Left colon (tissue), 2 donors: Measurements from ENCODE around the gene EXT2. TPM values are rescaled to one million over a fixed set of nuclear protein-coding genes. Genes with fewer than 3 reads are reported as not detected.

ENCODE experiments used
- ATAC-seq: fragments of 200-7000 bp; cut with Tn5 transposase; one replicate; pipeline ENCODE4 v1.9.1; 2020; ENCODE audit warnings: mild to moderate bottlenecking, moderate library complexity
- DNase-seq, 2 donors: peaks; one replicate each; pipeline ENCODE4 v3.0.0-alpha.2; 2020
- intact Hi-C, 2 donors: fragments of 100-400 bp; cut with DNase I in 1 of 2; cut with micrococcal nuclease in 1 of 2; formaldehyde crosslinking; loops; one replicate each; pipeline versions ENCODE4 v1.11.2 to v1.14.0; 2022; cut with DNase I, micrococcal nuclease
- total RNA-seq, 2 donors: library from RNA; stranded (reverse); fragmentation: NEBNext Ultra II Directional; extraction: Animal tissue kit (Norgen Biotek cat#: 25700); gene quantifications; one replicate each; pipeline ENCODE4 v1.2.1, GENCODE V29; 2021
- donor health status: DM: no; HTN: no; CAD: no.
- donor health status: DM: yes; HTN: yes; CAD: no.

Gene EXT2
- total RNA-seq, 2 donors from 2014 or later: 48.5 to 63.9 TPM

DNA sequence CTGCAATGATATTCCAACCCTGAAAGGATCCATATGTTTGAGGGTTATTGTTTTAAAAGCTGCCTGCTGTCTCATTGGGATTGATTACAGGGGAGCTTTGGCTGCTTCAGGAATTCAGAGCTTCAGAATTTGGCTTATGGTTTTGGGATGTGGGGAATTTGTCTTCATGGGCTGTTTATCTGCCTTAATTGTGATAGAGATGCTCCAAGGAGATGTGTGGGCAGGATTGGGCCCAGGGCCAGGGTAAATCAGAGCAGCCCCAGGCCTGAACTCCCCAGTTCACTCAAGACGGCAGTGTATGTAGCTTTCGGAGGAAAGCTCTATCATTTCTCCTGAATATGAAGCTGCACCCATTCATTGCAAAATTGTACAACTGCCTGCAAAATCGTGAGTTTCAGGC lies 126.0 kb downstream of the EXT2 start:
- DNase-seq: no peak
- ATAC-seq: no peak
- intact Hi-C loops: no loop called here

DNA sequence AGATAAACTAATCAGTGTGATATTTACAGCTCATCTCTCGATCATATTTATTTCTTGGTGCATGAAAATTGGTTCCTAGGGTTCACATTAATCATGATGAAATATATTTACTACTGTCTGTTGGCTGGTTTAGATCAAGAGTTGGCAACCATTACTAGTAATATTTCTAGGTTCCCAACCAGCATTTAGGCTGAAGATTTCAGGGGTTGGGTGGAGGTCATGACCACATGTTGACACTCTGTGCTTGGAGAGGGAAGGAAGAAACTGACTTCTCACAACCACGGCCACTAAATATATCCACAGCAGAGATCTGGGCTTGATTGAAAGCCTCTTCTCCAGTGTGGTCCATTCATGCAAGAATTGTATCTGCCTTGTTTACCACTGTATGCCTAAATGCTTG lies 126.5 kb downstream of the EXT2 start:
- ATAC-seq: no peak
- intact Hi-C loops: no loop called here
- no peak for DNase-seq

DNA sequence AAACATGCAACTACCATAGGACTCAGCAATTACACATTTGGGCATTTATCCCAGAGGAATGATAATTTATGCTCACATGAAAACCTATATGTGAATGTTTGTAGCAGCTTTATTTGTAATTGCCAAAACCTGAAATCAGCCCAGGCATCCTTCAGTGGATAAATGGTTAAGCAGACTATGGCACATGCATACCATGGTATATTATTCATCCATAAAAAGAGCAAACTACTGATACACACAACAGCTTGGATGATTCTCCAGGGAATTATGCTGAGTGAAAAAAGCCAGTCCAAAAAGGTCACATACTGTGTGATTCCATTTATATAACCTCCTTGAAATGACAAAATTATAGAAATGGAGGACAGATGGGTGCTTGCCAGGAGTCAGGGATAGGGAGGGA lies 127.8 kb downstream of the EXT2 start:
- ATAC-seq (no peak), DNase-seq (no peak)
- intact Hi-C loops: no loop called here

- ATAC-seq: no peak
- intact Hi-C loops: no loop called here
- DNase-seq: no peak
These were observed 129.5 kb downstream of the EXT2 start for GRCh38 chr11:44224867-44225501.

GRCh38 chr11:44226490-44226889 lies 131.0 kb downstream of the EXT2 start:
- ATAC-seq (no peak), DNase-seq (no peak)
- intact Hi-C loops: no loop called here

DNA sequence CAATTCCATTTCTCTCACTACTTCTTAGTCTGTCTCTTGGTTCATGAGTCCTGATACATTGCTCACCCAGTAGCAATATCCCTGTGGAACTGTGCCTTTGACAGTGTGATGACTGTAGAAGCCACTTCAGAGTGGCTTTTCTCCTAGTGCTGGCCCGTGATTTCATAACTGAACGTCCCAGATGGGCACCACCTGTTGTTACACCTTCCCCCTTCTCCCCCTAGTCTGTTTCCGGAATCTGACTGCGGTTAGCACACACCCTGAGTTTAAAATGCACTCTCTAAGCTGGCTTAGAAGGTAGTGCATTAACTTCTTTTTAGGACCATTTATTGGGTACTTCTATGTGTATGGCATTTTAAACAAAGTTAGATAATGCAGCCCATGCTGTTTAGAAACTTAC lies 131.5 kb downstream of the EXT2 start:
- ATAC-seq: no peak
- intact Hi-C loops: no loop called here
- no peak for DNase-seq

DNA sequence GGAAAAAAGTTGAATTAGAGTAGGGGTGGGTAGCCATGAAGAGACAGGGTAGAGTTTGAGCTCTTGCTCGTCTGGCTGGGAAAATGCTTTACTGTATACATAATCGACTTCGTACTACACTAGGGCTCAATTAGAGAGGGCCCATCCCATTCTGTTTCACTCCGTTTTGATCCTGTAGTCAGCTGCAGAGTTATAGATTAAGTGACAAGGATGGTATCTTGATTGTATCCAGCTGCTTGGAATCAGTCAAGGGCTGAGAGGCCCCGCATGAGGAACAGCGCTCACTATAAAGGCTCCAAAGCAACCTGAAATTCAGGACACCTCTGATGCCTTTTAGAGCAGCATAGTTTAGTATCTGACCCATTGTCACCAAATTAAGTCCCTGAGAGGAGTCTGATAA lies 132.9 kb downstream of the EXT2 start:
- intact Hi-C loops: no loop called here
- peak; percentile 23 for ATAC-seq
- DNase-seq: no peak

DNA sequence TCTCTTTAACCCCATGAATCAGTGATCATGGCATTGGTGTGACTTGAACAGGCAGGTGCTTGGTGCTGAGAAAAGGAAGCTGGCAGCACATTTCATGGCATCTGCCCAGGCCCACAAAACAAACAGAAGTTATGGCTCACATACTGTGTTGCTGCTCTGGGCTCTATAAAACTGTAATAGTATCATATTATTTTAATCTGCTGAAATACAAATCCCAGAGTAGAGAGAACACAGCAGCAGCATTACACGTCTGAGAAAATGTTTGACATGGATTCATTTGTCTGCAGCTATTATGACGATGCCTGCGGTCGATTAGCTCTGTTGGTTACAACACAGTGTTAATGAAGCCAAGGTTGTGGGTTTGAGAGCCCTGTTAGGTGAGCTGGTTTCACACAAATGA lies 133.6 kb downstream of the EXT2 start:
- peak; percentile 38 to 54 for DNase-seq
- ATAC-seq: peak; percentile 97
- intact Hi-C loops: no loop called here

DNA sequence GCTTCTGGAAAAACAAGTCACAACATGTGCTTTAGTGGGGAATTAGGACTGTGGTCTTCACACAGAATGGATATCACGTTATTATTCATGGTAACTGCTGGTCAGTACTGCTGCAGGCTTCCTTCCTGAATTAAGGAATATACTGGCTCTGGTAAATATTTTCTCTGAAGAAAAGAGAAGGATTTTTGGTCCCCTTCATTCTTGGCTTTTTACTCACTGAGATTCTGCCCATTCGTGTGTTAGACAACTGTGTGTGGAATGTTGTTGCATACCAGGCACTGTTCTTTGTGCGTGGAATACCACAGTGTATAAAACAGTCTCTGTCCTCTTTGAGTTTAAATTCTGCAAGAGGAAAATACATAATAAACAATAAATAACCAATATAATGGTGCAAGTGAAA lies 134.1 kb downstream of the EXT2 start:
- ATAC-seq: no peak
- intact Hi-C loops: no loop called here
- no peak for DNase-seq

- ATAC-seq (no peak), DNase-seq (no peak)
- intact Hi-C loops: no loop called here
These were observed 140.3 kb downstream of the EXT2 start for GRCh38 chr11:44235765-44236201.

- no peak for ATAC-seq
- no peak for DNase-seq
- intact Hi-C loops: no loop called here
These were observed 140.8 kb downstream of the EXT2 start for GRCh38 chr11:44236296-44236695.

GRCh38 chr11:44237156-44237555 lies 141.7 kb downstream of the EXT2 start:
- DNase-seq: no peak

GRCh38 chr11:44241851-44242250 lies 146.4 kb downstream of the EXT2 start:
- DNase-seq: no peak

More at GRCh38 chr11:44237156-44237555, 141.7 kb downstream of the EXT2 start:
- intact Hi-C loops: no loop called here
- no peak for ATAC-seq

DNA sequence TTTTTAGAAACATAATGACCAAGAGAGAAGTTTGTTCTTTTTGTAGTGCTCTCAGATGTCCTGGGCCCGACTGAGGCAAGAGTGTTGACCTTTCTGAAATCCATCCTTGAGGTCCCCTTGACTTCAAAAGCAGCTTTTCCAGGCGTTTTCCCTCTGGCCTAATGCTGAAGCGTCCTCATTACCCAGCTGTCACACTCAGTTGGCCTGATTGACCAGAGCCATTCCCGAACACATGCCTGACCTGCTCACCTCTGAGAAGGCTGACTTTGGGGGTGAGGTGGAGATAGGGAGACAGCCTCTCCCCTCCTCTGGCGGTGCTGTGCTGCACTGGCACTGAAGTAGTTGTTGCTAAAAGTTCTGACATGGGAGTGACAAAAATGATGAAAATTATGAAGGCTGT lies 147.6 kb downstream of the EXT2 start:
- DNase-seq (no peak), ATAC-seq (no peak)
- intact Hi-C loops: no loop called here

More at GRCh38 chr11:44241851-44242250, 146.4 kb downstream of the EXT2 start:
- intact Hi-C loops: no loop called here
- no peak for ATAC-seq

DNA sequence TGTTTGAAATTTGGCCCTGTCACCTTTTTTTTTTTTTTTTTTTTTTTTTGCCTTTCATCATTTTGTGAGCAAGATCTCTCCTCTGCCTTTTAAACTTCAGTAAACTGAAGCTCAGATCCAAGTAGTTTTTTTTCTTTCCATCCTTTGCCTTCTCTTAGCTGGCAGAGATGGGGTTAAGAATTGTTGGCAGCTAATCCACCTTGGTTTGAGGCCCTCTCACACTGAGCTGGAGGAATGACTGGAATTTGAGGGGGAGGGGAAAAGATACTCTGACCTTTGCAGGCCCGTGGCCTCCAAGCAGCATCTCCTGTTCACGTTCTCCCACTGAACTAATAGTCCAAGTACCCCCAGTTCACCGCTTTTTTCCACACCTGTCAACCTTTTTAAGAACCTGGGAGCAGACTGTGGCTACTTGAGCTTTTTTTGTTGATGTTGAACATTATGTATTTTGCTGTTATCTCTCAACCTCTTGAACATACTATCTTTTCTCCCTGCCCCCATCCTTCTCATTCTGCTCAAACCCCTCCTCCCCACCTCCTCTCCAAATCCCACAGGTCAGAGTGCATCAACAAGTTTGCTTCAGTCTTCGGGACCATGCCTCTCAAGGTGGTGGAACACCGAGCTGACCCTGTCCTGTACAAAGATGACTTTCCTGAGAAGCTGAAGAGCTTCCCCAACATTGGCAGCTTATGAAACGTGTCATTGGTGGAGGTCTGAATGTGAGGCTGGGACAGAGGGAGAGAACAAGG lies 148.3 kb downstream of the EXT2 start:
- intact Hi-C loops: no loop called here
- ATAC-seq: no peak

GRCh38 chr11:44244639-44245310 lies 149.3 kb downstream of the EXT2 start:
- intact Hi-C loops: no loop called here
- DNase-seq: no peak
- ATAC-seq: no peak

More for the DNA sequence above, 148.3 kb downstream of the EXT2 start:
- no peak for DNase-seq

GRCh38 chr11:44246726-44247125 lies 151.2 kb downstream of the EXT2 start:
- DNase-seq (no peak), ATAC-seq (no peak)
- intact Hi-C loops: no loop called here

GRCh38 chr11:44247508-44247907 lies 152.0 kb downstream of the EXT2 start:
- ATAC-seq (no peak), DNase-seq (no peak)
- intact Hi-C loops: no loop called here

DNA sequence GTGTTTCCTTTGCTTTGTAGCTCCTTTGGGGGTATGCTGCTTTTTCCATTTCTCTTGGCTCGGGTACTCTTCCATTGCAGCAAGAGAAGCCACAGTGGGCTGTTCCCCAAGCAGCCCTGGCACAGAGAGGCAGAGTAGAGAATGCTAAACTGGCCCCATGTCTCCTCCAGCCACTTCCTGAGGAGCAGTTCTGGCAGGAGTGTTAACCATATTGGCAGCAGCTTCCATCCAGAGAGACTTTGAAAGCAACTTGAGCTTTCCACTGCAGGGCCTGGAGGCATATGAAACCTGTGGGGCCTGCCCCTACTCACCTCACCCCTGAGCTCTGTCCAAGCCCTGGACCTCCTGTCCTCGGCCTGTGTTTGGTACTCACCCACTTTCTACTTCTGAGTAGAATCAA lies 152.6 kb downstream of the EXT2 start:
- DNase-seq (no peak), ATAC-seq (no peak)
- intact Hi-C loops: no loop called here

DNA sequence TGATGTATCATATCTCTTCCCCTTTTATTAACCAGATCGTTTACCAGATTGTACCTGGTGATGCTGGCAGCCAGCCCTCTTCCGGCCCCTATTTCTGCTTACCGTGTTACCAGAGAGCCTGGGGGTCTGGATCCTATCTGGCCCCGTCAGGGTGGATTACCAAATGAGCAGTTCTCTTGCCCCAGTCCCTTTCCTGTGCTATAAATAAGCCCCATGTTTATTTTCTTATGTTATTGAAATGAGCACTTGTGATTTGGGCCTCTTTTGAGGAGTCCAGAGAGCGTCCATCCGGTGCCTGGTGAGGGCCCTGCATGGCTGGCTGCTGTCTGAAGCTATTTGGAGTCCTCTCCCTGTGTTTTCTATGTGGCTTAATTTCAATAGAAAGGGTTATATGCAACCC lies 154.9 kb downstream of the EXT2 start:
- ATAC-seq: no peak
- intact Hi-C loops: no loop called here
- no peak for DNase-seq
